ENCODE results near the gene INAFM1.
A peak's percentile ranks its signal among the peaks of the same experiment; 100 is the strongest.
"Not testable (repeated sequence)": the region's sequence is repeated elsewhere in the genome, so short reads cannot be mapped to it uniquely, and the experiment has no call there.

Gene INAFM1

DNA sequence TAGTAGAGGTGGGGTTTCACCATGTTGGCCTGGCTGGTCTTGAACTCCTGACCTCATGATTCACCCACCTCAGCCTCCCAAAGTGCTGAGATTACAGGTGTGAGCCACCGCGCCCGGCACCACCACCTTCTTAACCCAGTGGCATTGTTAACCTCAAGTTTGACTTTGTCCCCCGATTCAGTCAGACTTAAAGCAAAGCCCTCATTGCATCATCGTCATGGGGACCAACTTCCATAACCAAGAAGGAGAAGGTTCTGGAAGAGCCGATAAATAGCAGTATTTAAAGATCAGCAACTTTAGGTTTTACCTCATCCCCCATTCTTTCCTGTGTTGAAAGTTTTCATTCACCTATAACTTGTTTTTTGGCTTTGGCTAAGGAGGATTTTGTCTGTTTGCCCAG lies 6.7 kb upstream of the INAFM1 start:
- no peak for DNase-seq (ENCODE audit: low read depth)

DNA sequence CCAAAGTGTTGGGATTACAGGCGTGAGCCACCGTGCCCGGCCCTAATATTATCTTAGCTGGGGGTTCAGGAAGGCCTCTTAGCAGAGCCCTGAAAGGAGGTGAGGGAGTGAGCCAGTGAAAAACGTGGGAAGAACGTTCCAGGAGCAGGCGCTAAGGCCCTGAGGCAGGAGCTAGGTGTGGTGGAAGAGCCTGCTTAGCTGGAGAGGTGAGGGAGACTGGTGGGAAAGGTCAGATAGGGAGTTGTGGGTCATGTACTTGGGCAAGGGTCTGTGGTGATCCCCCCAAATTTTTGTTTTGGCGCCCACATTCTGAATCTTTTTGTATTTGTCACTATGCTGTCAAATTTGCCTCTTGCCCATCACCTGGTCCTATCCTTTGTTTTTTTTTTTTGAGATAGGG lies 5.1 kb upstream of the INAFM1 start:
- no peak for DNase-seq (ENCODE audit: low read depth)

DNA sequence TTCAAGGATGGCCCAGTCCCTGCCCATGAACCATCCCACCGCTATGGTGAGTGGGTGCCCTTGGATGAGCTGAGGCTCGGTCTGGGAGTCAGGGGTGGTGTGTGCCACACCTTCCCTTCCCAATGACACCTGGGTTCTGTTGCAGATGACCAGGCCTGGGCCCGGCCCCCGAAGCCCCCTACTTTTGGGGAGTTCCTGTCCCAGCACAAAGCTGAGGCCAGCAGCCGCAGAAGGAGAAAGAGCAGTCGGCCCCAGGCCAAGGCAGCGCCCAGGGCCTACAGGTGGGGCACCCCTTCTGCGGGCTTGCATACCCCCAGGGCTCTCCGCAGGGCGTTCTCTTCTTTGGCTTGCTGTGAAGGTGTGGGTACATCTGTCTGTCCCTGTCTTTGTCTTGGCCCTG lies 4.3 kb upstream of the INAFM1 start:
- no peak for DNase-seq (ENCODE audit: low read depth)

DNA sequence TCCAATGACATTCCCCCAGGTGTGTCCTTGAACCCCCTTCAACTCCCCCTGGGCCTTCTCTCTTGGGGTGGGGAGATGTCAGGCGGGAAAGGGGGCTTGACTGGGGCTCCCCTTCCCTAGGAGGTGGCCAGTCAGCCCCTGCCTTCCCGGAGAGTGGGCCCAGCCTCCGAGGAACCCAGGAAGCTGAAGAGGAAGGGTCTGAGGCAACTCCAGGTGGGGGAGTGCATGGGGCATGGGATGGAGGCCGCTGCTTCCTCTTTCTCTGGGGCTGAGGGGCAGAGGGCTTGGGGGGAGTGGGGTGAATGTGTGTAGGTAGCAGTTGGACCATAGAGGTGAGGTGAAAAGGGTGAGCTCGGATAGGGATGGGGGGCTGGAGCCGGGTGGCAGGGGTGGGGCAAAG lies 2.7 kb upstream of the INAFM1 start:
- no peak for DNase-seq (ENCODE audit: low read depth)

DNA sequence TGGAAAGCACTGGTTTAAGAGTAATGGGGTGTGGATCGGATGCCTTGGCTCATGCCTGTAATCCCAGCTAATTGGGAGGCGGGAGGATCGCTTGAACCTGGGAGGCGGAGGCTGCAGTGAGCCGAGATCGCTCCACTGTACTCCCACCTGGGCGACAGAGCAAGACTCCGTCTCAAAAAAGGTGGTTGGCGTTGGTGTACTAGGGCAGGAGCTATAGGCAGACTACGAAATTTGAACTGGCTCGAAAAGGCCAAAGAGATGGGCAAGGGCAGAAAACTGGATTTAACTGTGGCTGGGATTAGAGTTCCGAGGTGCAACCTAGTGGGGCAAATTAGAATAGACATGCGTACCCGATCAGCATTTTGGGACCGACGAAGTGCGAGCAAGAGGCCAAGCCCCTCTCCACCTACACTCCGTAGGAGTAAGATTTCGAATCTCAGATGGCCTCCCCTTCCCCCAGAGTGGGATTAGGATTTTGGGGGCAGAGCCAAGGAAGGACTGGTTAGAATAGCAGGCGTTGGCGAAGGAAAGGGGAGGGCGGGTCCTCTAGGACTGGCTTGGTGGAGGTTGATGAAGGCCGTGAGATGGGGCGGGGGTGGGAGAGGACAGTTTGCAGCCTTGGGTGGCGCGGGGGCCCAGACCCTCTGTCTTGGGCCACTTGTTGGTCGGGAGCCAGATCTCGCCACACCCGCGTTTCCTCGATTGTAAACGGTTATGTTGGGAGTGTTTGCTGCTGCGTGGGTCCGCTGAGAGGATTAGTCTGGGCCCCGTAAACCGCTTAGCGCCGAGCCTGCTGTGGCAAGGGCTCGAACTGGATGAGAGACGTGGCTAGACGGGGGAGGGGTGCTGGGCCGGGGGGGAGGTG lies 2.0 kb upstream of the INAFM1 start:
- no peak for DNase-seq (ENCODE audit: low read depth)

DNA sequence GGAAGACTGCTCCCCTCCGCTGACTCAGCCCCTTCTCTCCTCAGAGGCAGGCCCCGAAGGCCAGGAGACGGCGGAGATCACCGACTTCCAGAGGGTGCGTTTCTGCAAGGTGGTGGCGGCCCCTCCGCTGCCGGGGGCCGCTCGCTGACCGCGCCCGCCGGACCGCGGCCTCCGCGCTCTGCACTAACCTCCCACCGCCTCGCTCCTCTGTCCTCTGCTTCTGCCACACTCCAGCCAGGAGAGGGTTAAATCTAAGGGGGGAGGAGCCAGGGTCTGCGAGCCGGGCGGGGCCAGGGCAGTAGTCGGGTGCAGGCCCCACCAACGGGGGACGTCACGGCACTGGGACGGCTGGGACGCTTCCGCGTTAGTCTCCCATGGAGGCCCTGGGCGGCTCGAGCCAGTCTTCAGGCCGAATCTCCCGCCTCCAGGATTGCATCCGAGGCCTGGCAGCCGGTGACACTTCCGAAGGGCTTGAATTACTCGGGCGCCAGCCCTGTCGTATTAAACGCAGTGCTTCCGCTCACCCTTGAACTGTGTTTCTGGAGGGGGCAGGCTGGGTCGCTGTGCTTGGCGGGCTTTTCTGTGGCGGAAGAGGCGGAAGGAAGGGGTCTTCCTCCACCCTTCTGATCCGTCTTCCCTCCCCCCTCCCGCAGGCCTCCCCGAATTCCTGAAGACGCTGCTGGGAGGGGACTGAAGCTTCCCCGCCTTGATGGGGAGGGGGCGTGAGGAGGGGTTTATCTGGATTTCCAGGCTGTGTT lies 1.2 kb upstream of the INAFM1 start:
- peak; percentile 84 for DNase-seq (ENCODE audit: low read depth)

DNA sequence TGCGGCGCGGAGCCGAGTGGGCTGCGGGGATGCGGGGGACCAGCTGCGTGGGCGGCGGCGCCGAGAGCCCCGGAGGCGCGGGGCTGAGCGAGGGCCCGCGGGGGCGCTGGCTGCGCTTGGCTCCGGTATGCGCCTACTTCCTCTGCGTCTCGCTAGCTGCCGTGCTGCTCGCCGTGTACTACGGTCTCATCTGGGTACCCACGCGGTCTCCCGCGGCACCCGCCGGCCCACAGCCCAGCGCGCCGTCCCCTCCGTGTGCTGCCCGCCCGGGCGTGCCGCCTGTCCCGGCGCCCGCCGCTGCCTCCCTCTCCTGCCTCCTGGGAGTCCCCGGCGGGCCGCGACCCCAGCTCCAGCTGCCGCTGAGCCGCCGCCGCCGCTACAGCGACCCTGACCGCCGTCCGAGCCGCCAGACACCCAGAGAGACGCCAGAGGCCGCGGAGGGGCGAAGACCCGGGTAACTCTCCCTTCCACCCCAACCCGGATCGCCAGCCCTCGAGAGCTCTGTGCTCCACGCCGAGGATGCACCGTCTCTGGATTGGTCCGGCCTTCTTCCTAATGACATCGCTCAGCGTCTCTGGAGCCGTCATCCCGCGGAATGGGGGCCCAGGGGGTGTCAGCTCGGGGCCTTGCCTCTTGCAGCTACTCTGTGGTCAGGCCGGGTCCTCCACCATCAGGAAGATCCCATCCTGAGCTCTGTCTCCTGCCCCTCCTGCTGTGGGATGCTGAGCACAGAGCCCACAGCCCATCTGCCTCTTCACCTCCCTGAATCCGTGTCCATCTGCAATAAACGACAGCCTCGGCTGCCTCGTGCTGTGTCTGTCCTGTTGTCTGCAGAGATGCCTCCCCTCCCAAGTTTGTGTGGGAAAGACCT lies 441 bp downstream of the INAFM1 start:
- no peak for DNase-seq (ENCODE audit: low read depth)

DNA sequence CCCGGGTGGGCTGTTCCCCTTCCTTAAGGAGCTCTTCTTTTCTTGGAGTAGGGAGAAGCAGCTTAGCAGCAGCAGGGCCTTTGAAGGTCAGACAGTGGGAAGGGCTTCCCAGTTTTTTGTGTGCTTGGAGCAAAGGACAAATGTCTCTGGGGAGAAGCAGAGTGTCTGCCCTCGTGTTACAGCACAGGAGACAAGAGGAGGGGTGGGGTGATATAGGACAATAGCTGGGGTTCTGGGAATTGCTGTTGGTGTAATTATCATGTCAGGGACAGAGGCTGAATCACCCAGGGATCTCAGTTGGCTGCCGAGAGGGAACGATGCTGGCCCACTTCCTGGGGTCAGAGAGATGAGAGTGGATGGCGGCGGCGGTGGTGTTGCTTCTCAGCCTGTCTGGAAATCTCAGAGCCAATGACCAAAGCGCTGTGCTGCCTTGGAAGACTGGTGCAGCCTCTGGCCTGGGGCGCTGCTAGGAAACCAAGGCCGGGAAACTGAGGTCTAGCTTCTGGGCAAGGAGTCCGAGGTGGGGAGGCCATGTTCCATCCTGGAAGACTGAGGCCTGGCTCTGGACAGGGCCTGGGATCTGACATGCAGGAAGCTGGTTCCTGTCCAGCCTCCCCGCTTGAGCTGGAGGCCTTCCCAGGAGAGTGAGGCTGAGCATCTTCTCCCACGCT lies 1.2 kb downstream of the INAFM1 start:
- no peak for DNase-seq (ENCODE audit: low read depth)

DNA sequence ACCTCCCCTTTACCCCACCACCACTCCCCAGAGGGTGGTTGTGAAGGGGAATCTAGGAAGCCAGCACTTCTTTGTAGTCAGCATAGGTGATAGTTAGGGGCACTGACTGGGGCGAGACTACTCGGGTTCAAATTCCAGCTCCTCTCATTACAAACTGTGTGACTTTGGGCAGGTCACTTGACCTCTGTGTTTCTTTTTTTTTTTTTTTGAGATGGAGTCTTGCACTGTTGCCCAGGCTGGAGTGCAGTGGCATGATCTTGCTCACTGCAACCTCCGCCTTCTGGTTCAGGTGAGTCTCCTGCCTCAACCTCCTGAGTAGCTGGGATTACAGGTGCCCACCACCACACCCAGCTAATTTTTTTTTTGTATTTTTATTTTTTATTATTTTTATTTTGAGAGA lies 1.8 kb downstream of the INAFM1 start:
- DNase-seq (ENCODE audit: low read depth), result not testable (repeated sequence)

DNA sequence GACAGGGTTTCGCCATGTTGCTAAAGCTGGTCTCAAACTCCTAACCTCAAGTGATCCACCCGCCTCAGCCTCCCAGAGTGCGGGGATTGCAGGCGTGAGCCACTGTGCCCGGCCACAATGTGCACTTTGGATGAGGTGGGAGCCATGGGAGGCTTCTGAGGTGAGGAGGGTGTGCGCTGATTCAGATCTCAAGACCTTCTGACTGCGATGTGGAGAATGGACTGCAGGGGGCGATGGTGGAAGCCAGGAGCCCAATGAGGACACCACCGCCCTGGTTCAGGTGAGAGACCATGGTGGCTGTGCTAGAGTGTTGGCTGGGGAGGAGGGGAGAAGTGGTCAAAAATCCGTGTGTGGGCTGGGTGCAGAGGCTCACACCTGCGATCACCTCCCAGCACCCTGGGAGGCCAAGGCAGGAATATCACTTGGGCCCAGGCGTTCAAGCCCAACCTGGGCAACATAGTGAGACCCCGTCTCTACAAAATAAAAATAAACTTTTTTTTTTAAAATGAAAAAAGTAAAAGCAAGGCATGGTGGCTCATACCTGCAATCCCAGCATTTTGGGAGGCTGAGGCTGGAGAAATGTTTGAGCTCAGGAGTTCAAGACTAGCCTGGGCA lies 5.6 kb downstream of the INAFM1 start:
- no peak for DNase-seq (ENCODE audit: low read depth)

DNA sequence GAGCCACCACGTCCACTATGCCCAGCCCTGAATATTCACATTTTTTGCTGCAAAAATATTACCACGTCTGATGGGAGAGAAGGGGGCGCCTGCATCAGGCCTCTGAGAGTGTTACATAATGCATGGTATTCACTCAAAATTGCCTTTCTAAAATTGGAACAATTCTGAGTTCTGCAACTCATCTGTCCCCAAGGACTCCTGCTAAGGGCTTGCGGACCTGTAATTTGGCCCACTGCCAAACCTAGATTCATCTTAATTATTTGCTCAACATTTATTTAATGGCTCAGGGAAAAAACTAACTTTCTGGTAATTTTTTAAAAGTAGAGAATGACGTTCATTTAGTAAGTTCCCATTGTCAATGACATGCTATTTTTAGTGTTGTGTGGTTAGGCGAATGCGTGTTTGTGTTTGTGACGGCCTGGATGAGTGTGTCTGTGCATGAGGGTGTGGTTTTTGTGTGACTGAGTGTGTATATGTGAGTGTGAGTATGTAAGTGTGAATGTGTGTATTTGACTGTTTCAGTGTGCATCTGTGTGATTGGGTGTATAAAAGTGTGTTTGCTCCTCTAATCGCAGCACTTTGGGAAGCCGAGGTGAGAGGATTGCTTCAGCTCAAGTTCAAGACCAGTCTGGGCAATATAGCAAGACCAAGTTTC lies 8.8 kb downstream of the INAFM1 start:
- DNase-seq (ENCODE audit: low read depth), result no peak

DNA sequence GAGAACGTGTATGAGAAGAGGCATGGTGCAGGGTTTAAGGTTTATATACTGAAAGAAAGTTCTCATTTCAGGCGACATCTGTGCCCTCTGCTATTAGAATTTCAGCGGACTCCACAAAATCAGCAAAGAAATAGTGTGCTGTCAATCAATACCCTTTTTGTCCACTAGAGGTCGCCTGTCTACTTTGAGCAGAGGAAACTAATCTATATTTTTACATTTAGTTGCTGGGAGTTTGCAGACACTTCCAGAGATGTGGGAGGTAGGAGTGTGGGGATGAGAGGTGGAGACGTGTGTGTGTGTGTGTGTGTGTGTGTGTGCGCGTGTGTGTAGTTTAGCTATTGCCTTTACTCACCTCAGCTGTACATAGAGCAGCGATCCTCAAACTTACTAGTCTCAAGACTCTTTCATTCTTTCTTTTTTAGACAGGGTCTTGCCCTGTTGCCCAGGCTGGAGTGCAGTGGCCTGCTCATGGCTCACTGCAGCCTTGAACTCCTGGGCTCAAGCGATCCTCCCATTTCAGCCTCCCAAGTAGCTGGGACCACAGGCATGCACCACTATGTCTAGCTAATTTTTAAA lies 9.7 kb downstream of the INAFM1 start:
- no peak for DNase-seq (ENCODE audit: low read depth)

DNA sequence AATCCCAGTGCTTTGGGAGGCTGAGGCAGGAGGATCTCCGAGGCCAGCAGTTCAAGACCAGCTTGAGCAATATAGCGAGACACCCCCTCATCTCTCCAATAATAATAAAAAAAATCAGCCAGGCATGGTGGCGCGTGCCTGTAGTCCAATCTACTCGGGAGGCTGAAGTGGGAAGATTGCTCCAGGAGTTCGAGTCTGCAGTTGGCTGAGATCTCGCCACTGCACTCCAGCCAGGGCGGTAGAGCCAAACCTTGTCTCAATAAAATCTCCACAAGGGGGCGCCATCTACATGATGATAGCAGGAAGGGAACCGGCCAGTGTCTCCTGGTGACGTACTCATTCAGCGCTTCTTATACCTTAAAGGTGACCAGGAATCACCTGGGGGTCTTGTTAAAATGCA lies 21.4 kb downstream of the INAFM1 start:
- DNase-seq (ENCODE audit: low read depth), result peak; percentile 49

DNA sequence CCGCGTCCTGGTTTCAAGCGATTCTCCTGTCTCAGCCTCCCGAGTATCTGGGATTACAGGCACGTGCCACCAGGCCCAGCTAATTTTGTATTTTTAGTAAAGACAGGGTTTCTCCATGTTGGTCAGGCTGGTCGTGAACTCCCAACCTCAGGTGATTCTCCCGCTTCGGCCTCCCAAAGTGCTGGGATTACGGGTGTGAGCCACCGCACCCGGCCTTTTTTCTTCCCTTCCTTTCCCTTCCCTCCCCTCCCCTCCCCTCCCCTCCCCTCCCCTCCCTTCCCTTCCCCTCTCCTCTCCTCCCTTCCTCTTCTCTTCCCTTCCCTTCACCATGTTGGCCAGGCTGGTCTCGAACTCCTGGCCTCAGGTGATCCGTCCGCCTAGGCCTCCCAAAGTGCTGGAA lies 26.2 kb downstream of the INAFM1 start:
- not testable (repeated sequence) for DNase-seq (ENCODE audit: low read depth)

DNA sequence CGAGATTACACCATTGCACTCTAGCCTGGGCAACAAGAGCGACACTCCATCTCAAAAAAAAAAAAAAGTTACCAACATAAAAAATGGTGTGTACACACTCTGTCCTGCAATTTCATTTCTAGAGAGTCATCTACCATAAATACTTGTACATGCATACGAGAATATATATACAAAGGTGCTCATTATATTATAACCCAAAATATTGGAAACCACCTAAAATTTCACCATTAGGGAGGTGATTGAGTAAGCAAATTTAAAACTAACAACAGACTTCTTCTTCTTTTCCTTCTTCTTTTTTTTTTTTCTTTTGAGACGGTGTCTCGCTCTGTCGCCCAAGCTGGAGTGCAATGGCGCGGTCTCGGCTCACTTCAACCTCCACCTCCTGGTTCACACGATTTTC lies 27.6 kb downstream of the INAFM1 start:
- no peak for DNase-seq (ENCODE audit: low read depth)

DNA sequence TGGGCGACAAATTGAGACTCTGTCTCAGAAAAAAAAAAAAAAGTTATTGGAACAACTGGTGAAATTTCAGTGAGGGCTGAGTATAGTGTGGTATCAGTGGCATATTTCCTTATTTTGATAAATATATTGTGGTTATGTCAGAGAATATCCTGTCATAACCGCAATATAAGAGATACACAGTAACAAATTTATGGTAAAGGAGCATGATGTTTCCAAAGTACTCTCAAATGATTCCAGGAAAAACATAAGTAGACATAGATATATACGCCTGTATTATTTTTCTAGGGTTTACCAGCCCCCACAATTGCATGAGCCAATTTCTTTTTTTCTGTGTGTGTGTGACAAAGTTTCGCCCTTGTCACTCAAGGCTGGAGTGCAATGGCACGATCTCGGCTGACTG lies 29.3 kb downstream of the INAFM1 start:
- DNase-seq (ENCODE audit: low read depth), result no peak

DNA sequence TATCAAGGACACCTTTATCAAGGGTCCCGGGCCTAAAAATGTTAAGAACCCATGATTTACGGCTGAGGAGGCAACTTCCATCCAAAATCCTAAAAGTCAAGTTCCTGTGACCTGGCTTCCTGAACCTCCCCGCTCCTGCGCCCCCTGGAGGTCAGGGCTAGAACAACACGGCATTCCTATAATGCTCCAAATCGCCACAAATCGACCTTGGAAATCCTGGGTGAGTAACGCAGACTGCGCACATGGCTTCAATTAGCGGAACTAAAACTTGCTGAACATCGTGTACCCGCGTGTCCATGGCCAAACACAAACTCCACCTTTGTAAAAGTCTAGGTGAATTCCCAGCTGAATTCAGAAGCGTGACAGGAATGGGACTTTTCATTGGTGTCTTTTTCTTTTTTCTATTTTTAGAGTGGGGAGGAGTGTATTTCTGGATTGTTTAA lies 30.6 kb downstream of the INAFM1 start:
- peak; percentile 10 for DNase-seq (ENCODE audit: low read depth)

DNA sequence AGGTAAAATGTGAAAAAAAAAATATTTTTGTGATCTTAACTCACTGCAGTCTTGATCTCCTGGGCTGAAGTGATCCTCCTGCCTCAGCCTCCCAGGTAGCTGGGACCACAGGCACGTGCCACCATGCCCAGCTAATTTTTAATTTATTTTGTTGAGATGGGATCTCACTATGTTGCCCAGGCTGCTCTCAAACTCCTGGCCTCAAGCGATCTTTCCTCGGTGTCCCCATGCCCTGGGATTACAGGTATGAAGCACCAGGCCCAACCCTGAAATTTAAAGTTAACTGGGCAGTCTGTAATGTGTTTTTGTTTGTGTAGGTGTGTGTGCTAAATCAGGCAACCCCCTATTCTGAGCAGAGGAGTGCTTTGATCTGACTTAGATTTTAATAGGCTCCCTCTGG lies 31.6 kb downstream of the INAFM1 start:
- no peak for DNase-seq (ENCODE audit: low read depth)

DNA sequence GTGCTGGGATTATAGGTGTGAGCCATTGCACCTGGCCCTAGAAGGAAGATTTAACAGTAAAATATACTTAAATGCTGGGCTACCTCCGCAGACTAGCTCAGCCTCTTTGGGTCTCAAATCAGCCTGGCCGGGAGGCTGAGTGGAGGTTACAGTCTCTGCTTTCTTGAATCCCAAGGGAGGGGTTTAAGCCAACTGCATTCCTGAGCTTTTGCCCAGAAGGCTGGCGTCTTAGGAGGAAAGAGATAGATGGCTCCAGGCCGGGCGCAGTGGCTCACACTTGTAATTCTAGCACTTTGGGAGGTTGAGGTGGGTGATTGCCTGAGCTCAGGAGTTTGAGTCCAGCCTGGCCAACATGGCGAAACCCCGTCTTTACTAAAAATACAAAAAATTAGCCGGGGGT lies 34.4 kb downstream of the INAFM1 start:
- DNase-seq (ENCODE audit: low read depth), result no peak

DNA sequence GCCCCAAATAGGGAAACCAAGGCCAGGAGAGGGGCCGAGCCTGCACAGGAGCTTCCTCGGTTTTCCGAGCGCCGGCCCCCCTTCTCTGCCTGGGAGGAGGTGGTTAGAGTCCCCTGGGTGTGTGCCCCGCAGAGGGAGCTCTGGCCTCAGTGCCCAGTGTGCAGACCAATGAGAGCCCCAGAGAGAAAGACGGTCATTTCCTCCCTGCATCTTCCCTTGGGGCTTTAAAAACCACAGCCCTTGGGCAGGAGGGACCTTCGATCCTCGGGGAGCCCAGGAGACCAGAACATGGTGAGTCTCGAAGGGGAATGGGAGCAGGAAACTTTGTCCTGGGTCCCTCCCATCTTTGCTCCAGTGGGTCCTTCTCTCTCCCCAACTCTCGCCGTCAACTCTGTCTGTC lies 34.9 kb downstream of the INAFM1 start, which contains the start of gene C5AR1:
TSS of gene C5AR1 (plus strand) at position 254 of the 400 bp plus-strand sequence. CDS start at position 289, 35 bp downstream.
- no peak for DNase-seq (ENCODE audit: low read depth)

Data from T-helper 22 cell (primary cell).